HG03108 (cell line): ENCODE data around the gene METTL13.

Experiments
- ATAC-seq: cut with Tn5 transposase; IDR thresholded peaks from one replicate; pipeline ENCODE4 v1.9.1; 2021; ENCODE audit warnings: moderate library complexity; ENCODE audit not compliant: unreplicated experiment

The METTL13 gene

DNA sequence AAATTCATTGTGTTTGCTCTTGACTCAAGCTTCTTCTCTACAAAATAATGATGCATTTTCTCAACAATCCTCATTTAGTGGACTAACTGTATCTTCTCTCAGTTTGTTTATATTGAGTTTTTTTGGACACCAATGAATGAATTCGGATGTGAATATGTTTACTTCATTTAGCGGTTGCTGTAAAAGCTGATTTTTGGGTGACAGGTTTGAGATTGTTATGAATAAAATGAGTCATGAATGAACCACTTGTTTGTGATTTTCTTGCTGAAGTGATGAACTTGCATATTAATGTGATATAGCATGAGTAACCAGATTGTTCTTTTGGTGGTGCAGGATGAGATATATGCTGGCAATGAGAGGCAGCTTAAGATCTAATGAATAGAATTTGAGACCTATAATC is 62.9 kb downstream of the METTL13 start:
- ATAC-seq = no peak

- ATAC-seq = no peak
Observed at GRCh38 chr1:171845998-171846397, 64.5 kb downstream of the METTL13 start.
